ENCODE results near the gene EPHA7. TPM values are rescaled to one million over a fixed set of nuclear protein-coding genes. Genes with fewer than 3 reads are reported as not detected.
A peak's percentile ranks its signal among the peaks of the same experiment; 100 is the strongest.

EPHA7 gene
- total and polyA plus RNA-seq, 2 of the 13 experiments (the other 11 are each of a cell fraction or from before 2014, with no cell fraction given) = not detected

DNA sequence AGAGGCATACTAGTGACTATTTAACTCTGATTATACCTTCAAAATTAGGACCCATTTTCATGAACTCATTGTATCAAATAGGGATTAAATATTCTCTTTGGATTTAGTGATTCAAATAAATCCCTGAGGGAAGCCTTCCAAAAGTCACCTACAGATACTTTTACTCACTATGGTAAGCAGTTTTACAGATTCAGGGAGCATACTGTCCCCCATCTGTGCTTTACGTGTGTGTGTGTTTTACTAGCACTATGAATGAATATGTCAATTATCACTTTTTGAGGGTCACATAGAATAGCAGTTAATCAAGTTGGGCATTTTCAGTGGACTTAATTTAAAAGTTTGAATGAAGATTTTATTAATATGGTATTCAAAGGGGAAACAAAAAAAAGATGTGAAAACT is 96.7 kb downstream of the EPHA7 start (continued):
- TF ChIP-seq, protein P1, sequence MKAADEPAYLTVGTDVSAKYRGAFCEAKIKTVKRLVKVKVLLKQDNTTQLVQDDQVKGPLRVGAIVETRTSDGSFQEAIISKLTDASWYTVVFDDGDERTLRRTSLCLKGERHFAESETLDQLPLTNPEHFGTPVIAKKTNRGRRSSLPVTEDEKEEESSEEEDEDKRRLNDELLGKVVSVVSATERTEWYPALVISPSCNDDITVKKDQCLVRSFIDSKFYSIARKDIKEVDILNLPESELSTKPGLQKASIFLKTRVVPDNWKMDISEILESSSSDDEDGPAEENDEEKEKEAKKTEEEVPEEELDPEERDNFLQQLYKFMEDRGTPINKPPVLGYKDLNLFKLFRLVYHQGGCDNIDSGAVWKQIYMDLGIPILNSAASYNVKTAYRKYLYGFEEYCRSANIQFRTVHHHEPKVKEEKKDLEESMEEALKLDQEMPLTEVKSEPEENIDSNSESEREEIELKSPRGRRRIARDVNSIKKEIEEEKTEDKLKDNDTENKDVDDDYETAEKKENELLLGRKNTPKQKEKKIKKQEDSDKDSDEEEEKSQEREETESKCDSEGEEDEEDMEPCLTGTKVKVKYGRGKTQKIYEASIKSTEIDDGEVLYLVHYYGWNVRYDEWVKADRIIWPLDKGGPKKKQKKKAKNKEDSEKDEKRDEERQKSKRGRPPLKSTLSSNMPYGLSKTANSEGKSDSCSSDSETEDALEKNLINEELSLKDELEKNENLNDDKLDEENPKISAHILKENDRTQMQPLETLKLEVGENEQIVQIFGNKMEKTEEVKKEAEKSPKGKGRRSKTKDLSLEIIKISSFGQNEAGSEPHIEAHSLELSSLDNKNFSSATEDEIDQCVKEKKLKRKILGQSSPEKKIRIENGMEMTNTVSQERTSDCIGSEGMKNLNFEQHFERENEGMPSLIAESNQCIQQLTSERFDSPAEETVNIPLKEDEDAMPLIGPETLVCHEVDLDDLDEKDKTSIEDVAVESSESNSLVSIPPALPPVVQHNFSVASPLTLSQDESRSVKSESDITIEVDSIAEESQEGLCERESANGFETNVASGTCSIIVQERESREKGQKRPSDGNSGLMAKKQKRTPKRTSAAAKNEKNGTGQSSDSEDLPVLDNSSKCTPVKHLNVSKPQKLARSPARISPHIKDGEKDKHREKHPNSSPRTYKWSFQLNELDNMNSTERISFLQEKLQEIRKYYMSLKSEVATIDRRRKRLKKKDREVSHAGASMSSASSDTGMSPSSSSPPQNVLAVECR (CRISPR knock-in tag; IDR thresholded peaks at IDR 0.05; ENCODE audit: borderline replicate concordance) = no peak
- TF ChIP-seq TBX2 (CRISPR knock-in tag; IDR thresholded peaks at IDR 0.05; ENCODE audit: borderline replicate concordance) (no peak), STAG1 (CRISPR knock-in tag; IDR thresholded peaks at IDR 0.05) (no peak), RBFOX2 (IDR thresholded peaks at IDR 0.05; ENCODE audit: low read depth, low read length) (no peak), ZNF766 (CRISPR knock-in tag; IDR thresholded peaks at IDR 0.05; ENCODE audit: borderline replicate concordance) (no peak)

DNA sequence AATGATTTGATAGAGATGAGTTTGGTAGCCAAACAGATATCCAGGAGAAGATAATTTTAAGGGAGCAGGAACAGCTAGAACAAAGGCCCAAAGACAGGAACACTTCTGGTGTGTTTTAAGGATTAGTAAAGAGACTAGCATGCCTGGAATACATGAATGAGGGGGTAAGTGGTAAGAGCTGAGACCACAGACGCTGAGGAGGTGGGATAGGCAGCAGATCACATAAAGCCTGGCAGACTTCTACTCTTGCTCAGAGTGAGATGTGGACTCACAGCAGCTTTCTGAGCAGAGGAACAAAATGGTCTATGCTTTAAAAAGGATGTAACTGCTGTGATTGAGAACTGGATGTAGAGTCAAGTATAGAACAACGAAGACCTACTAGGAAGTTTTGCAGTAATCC is 100.1 kb downstream of the EPHA7 start:
- no peak overlapping the region for H3K4me2 ChIP-seq (ENCODE audit: low read depth, low read length)
- WGBS (ENCODE audit: low lambda C conversion rate) = 0% methylated on average over 2 of the region's 2 CpGs
- ATAC-seq (no peak), DNase-seq (ENCODE audit: low spot score) (no peak), FAIRE-seq (no peak)
- no peaks in the 10 kb centered on the region for H3K36me3 ChIP-seq (replicated peaks in 1 of 2; ENCODE audit: control insufficient read depth in 1 of 2, insufficient read depth in 2 of 2, low read length in 2 of 2)
- BruUV-seq (replicated peaks) = no TSS peak
- no peaks in the 10 kb centered on the region for H3K4me1 ChIP-seq (ENCODE audit: insufficient read depth, low read length)
- H3K4me3 ChIP-seq (replicated peaks in 1 of 3; ENCODE audit: insufficient read depth in 1 of 3, low read depth in 2 of 3, low read length in 3 of 3) = no peak overlapping the region
- no peaks in the 10 kb centered on the region for H3K79me2 ChIP-seq (ENCODE audit: insufficient read depth, low read length)
- intact Hi-C loops (cut with micrococcal nuclease; ENCODE audit: unreplicated experiment) = no loop called here
- ChIA-PET CTCF (ENCODE audit: low intra/inter-chr PET ratio, low total read pairs) (no interaction called here), POLR2A (no interaction called here)
- H2AFZ ChIP-seq (ENCODE audit: low read length) = peak overlapping the region; percentile 5
- H4K20me1 ChIP-seq (ENCODE audit: insufficient read depth, low read length) = no peaks in the 10 kb centered on the region
- H3K9me3 ChIP-seq (ENCODE audit: low read length) = no peaks in the 10 kb centered on the region
- no peaks in the 10 kb centered on the region for H3K27me3 ChIP-seq (ENCODE audit: control insufficient read depth in 1 of 2, insufficient read depth in 2 of 2, low read length in 2 of 2)
- H3K27ac ChIP-seq (ENCODE audit: extremely low read length, insufficient read depth, low read length) = no peak overlapping the region
- H3K9ac ChIP-seq (ENCODE audit: insufficient read depth, low read depth, low read length) = no peak overlapping the region
- in situ Hi-C loops (cut with HindIII; ENCODE audit: extremely low pct_ligation_motif_present, low pct_unique_long_range_greater_than_20kb) = no loop called here
- no peak for TF ChIP-seq TRIM24 (CRISPR knock-in tag; IDR thresholded peaks at IDR 0.05)
- no peak for TF ChIP-seq SMAD3 (CRISPR knock-in tag; IDR thresholded peaks at IDR 0.05)
- no peak for TF ChIP-seq RELA (CRISPR knock-in tag; IDR thresholded peaks at IDR 0.05)
- no peak for TF ChIP-seq ZFY (CRISPR knock-in tag; IDR thresholded peaks at IDR 0.05)
- TF ChIP-seq SNAPC2 (CRISPR knock-in tag; IDR thresholded peaks at IDR 0.05) = no peak
- TF ChIP-seq SNAI1 (CRISPR knock-in tag; IDR thresholded peaks at IDR 0.05; ENCODE audit: borderline replicate concordance) = no peak
- TF ChIP-seq, protein P2, sequence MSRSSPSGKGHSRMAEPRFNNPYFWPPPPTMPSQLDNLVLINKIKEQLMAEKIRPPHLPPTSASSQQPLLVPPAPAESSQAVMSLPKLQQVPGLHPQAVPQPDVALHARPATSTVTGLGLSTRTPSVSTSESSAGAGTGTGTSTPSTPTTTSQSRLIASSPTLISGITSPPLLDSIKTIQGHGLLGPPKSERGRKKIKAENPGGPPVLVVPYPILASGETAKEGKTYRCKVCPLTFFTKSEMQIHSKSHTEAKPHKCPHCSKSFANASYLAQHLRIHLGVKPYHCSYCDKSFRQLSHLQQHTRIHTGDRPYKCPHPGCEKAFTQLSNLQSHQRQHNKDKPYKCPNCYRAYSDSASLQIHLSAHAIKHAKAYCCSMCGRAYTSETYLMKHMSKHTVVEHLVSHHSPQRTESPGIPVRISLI (CRISPR knock-in tag; IDR thresholded peaks at IDR 0.05; ENCODE audit: borderline replicate concordance) = no peak
- TF ChIP-seq TGIF2 (CRISPR knock-in tag; IDR thresholded peaks at IDR 0.05) = no peak
- TF ChIP-seq SRY (CRISPR knock-in tag; IDR thresholded peaks at IDR 0.05) = no peak
- TF ChIP-seq IKZF4 (CRISPR knock-in tag; IDR thresholded peaks at IDR 0.05; ENCODE audit: borderline replicate concordance, low read depth, not compliant biosample characterization) = no peak
- TF ChIP-seq, protein P3, sequence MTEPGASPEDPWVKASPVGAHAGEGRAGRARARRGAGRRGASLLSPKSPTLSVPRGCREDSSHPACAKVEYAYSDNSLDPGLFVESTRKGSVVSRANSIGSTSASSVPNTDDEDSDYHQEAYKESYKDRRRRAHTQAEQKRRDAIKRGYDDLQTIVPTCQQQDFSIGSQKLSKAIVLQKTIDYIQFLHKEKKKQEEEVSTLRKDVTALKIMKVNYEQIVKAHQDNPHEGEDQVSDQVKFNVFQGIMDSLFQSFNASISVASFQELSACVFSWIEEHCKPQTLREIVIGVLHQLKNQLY (CRISPR knock-in tag; IDR thresholded peaks at IDR 0.05) = no peak
- no peak for TF ChIP-seq RAD51 (IDR thresholded peaks at IDR 0.05; ENCODE audit: borderline replicate concordance)
- TF ChIP-seq TCF12 (IDR thresholded peaks at IDR 0.05) = no peak
- TF ChIP-seq TCF12 (CRISPR knock-in tag; IDR thresholded peaks at IDR 0.05) = no peak
